Osteoblast (primary cell): Measurements from ENCODE around the gene NTSR1. TPM values are rescaled to one million over a fixed set of nuclear protein-coding genes. Genes with fewer than 3 reads are reported as not detected.

Source experiments
- DNase-seq: peaks from one replicate; pipeline ENCODE4 v3.0.0; 2011; ENCODE audit warnings: low spot score, mixed read lengths; ENCODE audit not compliant: insufficient read length; ENCODE audit errors: missing footprints
- H2AFZ ChIP-seq: 2 replicates; pipeline ENCODE4 v1.6.0; 2011; ENCODE audit warnings: mild to moderate bottlenecking, low read length
- H3K27ac ChIP-seq: 2 replicates; pipeline ENCODE4 v1.5.1; 2011; ENCODE audit warnings: mild to moderate bottlenecking, low read depth, low read length, moderate library complexity
- H3K27me3 ChIP-seq: 2 replicates; pipeline ENCODE4 v1.6.0; 2012; ENCODE audit warnings: mild to moderate bottlenecking, control low read depth, inconsistent platforms, low read length, moderate library complexity; ENCODE audit not compliant: insufficient read depth
- H3K36me3 ChIP-seq: 2 replicates; pipeline ENCODE4 v1.5.1; 2011; ENCODE audit warnings: mild to moderate bottlenecking, low read length, control low read depth, moderate library complexity; ENCODE audit not compliant: insufficient read depth
- H3K4me1 ChIP-seq: 2 replicates; pipeline ENCODE4 v1.5.1; 2011; ENCODE audit warnings: mild to moderate bottlenecking, low read length, control low read depth, moderate library complexity; ENCODE audit not compliant: insufficient read depth
- H3K4me2 ChIP-seq: 2 replicates; pipeline ENCODE4 v1.6.0; 2011; ENCODE audit warnings: mild to moderate bottlenecking, low read length; ENCODE audit not compliant: insufficient read depth
- H3K4me3 ChIP-seq: fragments of 200-600 bp; sonication (generic); 3 replicates; pipeline ENCODE4 v1.5.1; 2012; ENCODE audit warnings: mild to moderate bottlenecking, low read length, inconsistent platforms; ENCODE audit not compliant: insufficient read depth
- H3K79me2 ChIP-seq: 2 replicates; pipeline ENCODE4 v1.6.0; 2012; ENCODE audit warnings: mild to moderate bottlenecking, low read length, control low read depth, inconsistent platforms; ENCODE audit not compliant: insufficient read depth
- H3K9me3 ChIP-seq: 2 replicates; pipeline ENCODE4 v1.5.1; 2011; ENCODE audit warnings: low read depth, low read length, control low read depth
- H4K20me1 ChIP-seq: 2 replicates; pipeline ENCODE4 v1.6.0; 2012; ENCODE audit warnings: mild to moderate bottlenecking, low read length, control low read depth; ENCODE audit not compliant: insufficient read depth
- total RNA-seq: library from RNA; depleted of rRNA; stranded (reverse); fragments of >200 nt; gene quantifications from 2 replicates; pipeline ENCODE4 v1.2.3, GENCODE V29; 2012
- TF ChIP-seq, protein P1 (sequence below): IDR thresholded peaks from 2 replicates; pipeline ENCODE4 v1.5.1; 2011; ENCODE audit warnings: mild to moderate bottlenecking, low read depth, low read length, moderate library complexity; ENCODE audit errors: extremely low read depth

NTSR1 gene
- total RNA-seq, 1 donor: not detected

DNA sequence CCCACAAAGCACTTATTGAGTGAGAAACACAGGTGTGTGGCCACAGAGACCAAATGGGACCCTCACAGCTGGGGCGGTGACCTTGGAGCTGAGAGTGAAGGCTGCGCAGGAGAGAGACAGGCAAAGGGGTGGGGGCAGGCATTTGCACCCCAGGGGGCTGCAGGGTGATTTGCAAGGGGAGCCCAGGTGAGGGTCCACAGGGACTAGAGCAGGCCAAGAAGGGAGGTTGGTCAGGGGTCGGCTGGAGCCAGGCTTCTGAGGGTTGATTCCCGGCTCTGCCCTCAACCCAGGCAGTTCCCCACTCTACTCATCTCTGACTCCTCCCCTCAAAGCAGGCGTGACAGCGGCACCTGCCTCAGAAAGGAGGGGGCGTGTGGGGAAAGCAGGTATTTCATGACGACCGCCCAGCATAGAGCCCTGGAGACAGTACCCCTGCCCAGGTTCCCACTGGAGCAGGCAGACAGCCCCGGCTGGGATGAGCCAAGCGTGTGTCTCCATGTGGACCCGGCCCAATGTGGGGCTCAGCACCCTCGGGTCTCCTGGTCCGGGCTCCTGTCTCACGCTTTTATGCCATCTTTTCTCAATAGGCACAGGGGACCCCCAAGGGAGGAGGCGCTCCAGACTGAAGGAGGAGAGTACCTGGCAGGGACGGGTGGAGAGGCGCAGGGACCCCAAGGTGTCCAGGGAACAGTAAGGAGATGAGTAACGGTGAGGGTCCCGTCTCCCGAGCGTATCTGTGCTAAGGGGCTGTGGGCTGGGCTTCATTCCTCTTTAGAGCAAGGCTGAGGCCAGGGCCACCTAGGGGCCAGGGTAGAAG is 84.5 kb downstream of the NTSR1 start:
- Histone ChIP-seq H3K4me2 (no peak overlapping the region), H3K27ac (no peak overlapping the region), H3K4me1 (peaks cover 11% of the 10 kb centered on the region), H3K4me3 (no peak overlapping the region), H3K9me3 (no peaks in the 10 kb centered on the region), H3K27me3 (peaks cover 11% of the 10 kb centered on the region), H4K20me1 (peaks cover 8% of the 10 kb centered on the region), H3K79me2 (peaks cover 8% of the 10 kb centered on the region), H2AFZ (no peak overlapping the region), H3K36me3 (peaks cover 3% of the 10 kb centered on the region)
- TF ChIP-seq, protein P1, sequence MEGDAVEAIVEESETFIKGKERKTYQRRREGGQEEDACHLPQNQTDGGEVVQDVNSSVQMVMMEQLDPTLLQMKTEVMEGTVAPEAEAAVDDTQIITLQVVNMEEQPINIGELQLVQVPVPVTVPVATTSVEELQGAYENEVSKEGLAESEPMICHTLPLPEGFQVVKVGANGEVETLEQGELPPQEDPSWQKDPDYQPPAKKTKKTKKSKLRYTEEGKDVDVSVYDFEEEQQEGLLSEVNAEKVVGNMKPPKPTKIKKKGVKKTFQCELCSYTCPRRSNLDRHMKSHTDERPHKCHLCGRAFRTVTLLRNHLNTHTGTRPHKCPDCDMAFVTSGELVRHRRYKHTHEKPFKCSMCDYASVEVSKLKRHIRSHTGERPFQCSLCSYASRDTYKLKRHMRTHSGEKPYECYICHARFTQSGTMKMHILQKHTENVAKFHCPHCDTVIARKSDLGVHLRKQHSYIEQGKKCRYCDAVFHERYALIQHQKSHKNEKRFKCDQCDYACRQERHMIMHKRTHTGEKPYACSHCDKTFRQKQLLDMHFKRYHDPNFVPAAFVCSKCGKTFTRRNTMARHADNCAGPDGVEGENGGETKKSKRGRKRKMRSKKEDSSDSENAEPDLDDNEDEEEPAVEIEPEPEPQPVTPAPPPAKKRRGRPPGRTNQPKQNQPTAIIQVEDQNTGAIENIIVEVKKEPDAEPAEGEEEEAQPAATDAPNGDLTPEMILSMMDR: no peak
- DNase-seq: no peak

DNA sequence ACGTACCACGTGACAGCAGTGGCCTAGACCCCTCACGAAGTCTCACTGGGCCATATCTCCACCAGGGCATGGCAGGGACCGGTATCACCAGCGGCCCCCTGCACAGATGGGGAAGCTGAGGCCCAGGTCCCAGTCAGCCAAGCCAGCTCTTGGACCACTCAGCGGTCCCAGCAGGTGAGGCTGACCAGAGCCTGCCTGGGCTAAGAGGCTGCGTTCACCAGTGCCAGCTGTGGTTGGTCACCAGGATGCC is 85.0 kb downstream of the NTSR1 start:
- no peaks in the 10 kb centered on the region for H3K9me3 ChIP-seq
- peak overlapping the region; percentile 69 for H3K4me3 ChIP-seq
- DNase-seq: no peak
- H3K27ac ChIP-seq: no peak overlapping the region
- H3K27me3 ChIP-seq: peaks cover 8% of the 10 kb centered on the region
- H3K79me2 ChIP-seq: peaks cover 8% of the 10 kb centered on the region
- TF ChIP-seq, protein P1: no peak
- peak overlapping the region; percentile 88 for H3K4me2 ChIP-seq
- peaks cover 8% of the 10 kb centered on the region for H4K20me1 ChIP-seq
- H3K4me1 ChIP-seq: peaks cover 11% of the 10 kb centered on the region
- peak overlapping the region; percentile 96 for H2AFZ ChIP-seq
- peaks cover 8% of the 10 kb centered on the region for H3K36me3 ChIP-seq

DNA sequence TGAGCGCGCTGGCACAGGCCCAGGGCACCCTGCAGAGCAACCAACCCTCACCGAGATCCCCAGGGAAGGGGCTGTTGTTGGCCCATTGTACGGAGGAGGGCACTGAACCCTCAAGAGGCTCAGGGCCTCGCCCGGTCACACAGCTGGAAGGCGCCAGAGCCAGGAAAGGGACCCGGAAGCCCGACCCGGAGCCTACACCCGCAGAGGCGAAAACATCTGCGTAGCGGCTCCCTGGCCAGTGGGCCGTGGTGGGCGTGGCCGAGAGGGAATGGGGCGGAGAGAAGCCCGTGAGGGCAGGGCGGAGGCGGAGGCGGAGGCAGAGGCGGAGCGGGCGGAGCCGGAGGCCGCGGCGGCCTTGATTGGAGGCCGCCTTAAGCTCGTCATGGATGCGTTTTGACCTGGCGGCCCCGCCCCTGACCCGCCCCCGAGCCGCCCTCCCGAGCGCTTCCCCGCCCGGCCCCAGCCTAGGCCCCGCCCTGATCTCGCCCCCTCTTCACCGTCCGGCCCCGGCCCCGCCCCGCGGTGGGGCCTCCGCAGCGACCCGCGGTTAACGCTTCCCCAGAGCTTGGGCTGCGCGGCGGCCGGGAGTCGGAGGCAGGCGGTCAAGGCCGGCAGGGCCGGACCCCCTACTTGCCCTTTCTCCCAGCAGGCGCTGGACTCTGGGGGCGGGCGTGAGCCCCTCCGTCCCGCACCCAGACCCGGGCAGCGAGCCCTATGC is 85.5 kb downstream of the NTSR1 start:
- Histone ChIP-seq H3K27ac (peak overlapping the region; percentile 60), H3K4me2 (peak overlapping the region; percentile 95), H4K20me1 (peaks cover 8% of the 10 kb centered on the region), H2AFZ (peak overlapping the region; percentile 97), H3K4me1 (peaks cover 11% of the 10 kb centered on the region), H3K79me2 (peaks cover 8% of the 10 kb centered on the region), H3K27me3 (peaks cover 3% of the 10 kb centered on the region), H3K36me3 (peaks cover 12% of the 10 kb centered on the region), H3K9me3 (no peaks in the 10 kb centered on the region), H3K4me3 (peak overlapping the region; percentile 84)
- TF ChIP-seq, protein P1: no peak
- peak; percentile 99 for DNase-seq

DNA sequence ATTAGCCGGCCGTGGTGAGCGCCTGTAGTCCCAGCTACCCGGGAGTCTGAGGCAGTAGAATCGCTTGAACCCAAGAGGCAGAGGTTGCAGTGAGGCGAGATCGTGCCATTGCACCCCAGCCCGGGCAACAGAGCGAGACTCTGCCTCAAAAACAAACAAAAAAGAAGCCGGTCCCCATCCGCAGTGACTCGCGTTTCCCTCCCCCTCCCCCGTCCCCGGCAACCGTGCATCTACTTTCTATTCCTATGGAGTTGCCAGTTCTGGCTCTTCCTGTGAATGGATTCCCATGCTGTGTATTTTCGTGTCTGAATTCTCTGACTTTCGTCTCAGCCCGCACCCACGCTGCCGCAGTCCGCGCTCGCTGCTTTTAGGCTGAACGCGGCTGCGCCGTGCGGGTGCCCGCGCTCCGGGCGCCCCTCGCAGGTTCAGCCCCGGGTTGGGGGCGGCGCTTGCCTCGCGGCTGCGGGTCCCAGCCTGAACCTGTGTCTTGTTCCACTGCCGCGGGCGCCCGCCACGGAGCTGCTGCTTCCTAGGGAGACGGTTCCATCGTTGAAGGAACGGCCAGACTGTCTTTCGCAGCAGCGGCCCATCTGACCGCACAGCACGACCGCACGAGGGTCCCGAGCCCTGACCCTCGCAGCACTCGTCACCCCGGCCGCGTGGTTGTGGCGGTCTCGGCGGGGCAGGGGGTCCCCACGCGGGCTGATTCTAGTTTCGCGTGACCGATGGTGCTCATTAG is 86.6 kb downstream of the NTSR1 start:
- no peaks in the 10 kb centered on the region for H3K27me3 ChIP-seq
- peak; percentile 96 for DNase-seq
- H3K27ac ChIP-seq: peak overlapping the region; percentile 61
- H3K9me3 ChIP-seq: no peaks in the 10 kb centered on the region
- peaks cover 21% of the 10 kb centered on the region for H3K36me3 ChIP-seq
- H4K20me1 ChIP-seq: peaks cover 8% of the 10 kb centered on the region
- peaks cover 11% of the 10 kb centered on the region for H3K4me1 ChIP-seq
- H3K4me3 ChIP-seq: peak overlapping the region; percentile 84
- H3K4me2 ChIP-seq: peak overlapping the region; percentile 95
- H3K79me2 ChIP-seq: peaks cover 8% of the 10 kb centered on the region
- peak overlapping the region; percentile 97 for H2AFZ ChIP-seq
- TF ChIP-seq, protein P1: no peak
